HUDEP-2 (cell line): ENCODE data around the gene APBA2.
"Not testable (repeated sequence)": the region's sequence is repeated elsewhere in the genome, so short reads cannot be mapped to it uniquely, and the experiment has no call there.

Experiments
- DNase-seq, 76 experiments: peaks; one replicate each; lab custom pipeline; 2025; ENCODE audit not compliant: unreplicated experiment in 76 of 76; lab: John Stamatoyannopoulos, UW

APBA2 gene

DNA sequence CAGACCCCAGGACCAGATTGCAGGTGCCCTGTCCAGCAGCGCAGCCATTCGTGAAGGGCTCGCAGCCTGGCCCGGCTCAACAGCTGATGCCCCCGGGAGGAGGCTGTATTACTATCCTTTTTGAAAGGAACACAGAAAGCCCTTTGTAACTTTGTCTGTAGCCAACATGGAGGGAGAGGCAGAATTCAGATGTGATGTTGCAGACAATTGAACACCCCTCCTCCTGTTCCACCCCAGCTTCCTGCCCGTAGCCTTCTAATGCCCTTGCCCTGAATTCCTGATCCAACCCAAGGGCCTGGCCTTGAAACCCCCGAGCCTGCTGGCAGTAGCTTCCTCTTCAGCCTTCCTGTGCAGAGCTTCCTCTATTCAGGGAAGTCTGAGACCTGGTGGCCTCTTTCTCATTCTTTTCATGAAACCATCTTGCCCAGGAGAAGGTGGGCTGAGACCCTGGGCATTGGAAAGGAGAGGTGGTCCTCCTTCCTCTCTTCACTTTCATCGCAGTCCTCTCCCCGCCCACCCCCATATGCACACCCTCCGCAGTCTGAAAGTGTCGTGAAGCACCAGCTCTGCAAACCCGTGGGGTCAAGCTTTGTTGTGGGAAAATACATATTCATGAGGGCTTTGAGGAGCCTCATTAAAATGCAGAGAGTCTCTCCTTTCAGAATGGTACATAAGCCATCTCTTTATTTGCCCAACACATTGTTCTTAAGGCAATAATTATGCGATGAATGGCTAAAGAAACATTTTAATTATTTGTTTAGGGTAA is 109.2 kb downstream of the APBA2 start:
- no peak for DNase-seq

DNA sequence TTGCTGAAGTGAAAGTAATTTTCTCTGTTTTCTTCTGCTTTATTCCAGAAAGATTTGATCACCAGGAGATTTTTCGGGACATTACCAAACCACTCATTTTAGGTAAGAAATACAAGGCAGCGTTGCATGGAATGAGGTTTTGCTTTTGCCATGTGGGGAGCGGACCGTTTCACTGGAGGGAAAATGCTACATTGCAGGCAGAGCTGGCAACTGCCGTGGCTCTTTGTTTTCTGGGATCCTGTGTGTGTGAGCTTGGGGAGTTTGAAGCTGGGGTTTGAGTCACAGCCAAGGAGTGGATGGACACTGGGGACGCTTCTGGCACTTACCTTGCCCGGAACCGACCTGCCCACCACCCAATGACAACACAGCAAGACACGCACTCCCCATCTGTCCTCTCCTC is 109.9 kb downstream of the APBA2 start:
- DNase-seq = no peak

DNA sequence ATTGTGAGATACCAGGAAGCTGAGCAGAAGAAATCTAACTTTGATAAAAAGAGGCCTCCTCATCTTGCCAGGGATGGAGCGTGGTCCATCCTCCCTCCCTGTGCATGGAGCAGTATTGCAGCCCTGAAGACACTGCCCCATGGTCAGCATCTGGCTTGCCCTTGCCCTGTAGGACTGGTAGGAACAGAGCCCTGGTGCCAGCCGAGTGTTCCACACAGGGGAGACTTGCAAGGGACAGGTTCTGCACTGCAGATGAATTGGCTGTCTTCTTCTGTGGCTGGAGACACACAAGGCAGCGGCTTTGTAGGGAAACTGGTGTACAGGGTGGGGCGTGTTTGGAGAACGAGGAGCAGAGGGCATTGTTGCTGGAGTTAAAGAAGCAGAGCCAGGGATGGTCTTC is 110.5 kb downstream of the APBA2 start:
- no peak for DNase-seq

DNA sequence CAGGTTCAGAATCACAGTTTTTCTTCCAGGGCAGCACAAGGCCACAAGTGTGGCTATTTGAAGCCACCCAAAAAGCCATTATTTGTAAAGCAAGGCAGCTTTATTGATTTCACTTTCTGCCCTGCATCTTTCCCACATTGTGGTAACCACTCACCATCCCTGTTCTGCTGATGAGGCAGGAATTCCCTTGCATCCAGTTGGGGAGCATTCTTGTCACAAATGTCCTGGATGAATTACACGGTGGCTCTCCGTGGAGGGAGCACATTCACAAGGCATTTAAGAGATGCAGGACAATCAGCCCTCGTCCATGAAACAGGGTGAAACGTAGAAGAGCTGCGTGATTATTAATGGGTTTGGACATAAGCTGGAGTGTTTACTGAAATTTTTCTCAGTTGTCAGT is 111.2 kb downstream of the APBA2 start:
- DNase-seq = no peak

DNA sequence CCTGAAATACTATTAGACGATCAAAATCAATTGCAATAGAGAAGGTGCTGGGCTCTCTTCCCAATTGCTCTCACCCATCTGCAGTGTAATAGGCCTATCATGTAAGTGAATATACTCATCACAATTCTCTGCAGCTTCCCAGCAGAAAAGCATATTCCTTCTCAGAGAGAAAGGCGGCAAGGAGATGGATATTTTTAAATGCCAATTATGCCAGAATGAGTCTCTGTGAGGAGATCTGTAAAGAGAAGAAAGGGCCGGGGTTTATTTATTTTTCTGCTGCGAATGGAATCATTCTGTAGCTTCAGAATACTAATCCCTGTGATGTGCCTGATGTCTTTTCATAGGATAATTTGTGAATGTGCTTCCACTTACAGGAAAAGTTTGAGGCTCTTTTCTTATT is 112.0 kb downstream of the APBA2 start:
- no peak for DNase-seq

DNA sequence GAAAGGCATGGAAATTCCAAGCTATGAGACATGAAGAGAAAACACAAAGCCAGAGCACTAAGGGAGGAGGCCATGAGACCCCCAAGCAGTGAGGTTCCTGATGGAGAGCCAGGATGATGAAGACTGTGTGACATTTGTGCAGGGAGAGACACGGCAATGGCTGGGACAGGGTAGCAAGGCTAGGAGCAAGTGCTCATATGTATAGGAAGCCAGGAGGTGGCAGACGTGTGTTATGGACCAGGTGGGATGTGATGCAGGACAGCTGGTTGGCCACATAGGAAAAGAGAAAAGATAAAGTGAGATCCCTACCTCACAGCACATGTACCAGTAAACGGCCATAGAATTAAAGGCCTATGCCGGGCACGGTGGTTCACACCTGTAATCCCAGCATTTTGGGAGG is 112.7 kb downstream of the APBA2 start:
- DNase-seq = no peak

DNA sequence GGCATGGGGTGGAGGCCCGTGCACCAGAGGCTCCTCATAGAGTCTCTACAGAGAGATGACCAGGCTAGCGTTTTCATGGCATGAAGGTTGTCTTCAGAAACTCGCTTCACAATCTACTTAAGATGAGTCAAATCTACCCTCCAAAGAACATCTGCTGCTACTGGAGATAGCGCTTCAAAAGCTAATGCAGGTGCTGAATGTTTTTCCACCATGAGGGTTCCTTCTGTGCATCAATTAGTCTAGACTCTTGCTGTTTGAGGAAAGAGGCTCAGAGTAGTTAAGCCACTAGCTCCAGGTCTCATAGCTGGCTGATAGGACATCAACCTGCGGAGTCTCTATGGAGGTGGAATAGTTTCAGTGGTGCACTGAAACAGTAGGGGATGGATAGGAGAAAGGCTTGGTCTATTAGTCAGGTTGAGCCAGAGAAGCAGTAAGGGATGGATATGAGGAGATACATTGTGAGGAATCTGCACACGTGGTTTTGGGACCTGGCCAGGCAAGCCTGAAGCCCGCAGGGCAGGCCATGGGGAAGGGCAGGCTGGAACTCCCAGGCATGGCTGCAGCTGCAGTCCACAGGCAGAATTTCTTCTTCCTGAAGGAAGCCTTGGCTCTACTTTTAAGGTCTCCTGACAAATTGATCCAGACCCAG is 117.5 kb downstream of the APBA2 start:
- no peak for DNase-seq

DNA sequence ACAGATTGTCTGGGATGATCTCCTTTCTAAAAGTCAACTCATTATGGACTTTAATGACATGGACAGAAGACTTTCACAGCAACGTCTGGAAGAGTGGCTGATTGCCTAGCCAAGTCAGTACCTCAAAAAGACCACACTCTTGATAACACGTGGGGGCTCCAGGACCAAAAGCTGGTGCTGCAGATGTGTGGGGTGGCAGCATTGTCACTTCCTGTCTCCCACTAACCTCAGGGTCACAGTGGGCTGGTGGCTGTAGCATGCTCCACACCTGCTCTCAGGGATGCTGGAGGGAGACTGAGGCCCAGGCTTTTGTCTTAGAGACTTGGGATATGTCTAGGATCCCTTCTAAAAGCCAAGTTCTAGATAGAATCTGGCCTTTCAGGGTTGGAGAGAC is 118.1 kb downstream of the APBA2 start:
- no peak for DNase-seq

DNA sequence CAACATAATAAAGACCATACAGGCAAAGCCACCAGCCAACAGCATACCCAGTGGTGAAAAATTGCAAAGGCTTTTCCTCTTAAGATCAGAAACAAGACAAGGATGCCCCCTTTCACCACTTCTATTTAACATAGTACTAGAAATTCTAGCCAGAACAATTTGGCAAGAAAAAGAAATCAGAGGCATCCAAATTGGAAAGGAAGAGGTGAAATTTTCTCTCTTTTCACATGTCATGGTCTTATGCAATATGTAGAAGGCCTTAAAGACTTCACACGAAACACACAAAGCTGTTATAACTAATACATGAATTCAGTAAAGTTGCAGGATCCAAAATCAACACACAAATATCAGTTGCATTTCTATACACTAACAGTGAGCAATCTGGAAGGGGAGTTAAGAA is 120.2 kb downstream of the APBA2 start:
- DNase-seq = no peak

DNA sequence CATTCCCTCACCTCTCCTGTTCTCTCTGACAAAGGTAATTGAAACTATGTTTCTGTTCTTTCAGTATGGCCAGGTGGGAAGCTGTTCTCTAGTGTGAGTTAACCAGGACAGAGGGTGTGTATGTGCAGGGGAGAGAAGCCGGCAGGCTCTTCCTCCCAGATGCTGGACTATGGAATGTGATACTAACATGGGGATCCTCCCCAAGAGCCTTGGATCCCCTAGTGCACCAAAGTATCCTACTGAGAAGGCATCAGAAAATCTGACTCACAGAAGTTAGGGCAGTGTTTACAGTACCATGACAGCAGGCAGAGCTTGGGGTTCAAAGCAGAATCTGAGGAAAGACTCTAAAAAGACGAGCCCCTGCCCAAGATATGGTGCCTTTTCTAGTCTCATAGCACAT is 123.1 kb downstream of the APBA2 start:
- DNase-seq = no peak

DNA sequence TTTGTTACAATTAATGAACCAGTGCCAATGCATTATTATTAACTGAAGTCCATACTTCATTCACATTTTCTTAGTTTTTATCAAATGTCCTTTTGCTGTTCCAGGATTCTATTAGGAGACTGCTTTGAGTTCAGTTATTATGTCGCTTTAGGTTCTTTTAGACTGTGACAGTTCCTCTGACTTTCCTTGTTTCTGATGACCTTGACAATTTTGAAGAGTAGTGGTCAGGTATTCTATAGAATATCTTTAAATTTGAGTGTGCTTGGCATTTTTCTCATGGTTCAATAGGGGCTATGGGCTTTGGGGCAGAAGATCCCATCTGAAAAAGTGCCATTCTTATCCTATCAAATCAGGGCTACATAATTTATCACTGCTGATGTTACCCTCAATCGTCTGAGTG is 126.3 kb downstream of the APBA2 start:
- DNase-seq = no peak

DNA sequence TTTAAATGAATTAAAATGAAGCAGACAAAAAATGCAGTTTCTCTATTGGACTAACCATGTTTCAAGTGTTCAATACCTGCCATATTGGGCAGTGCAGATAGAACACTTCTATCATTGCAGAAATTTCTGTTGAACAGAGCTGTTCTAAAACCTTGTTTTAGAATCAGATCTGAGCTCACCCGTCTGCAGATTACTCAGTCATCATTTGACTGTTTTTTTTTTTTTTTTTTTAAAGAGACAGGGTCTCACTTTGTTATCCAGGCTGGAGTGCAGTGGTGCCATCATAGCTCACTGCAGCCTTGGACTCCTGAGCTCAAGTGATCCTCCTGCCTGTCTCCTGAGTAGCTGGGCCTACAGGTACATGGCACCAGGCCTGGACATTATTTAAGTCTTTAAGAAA is 128.7 kb downstream of the APBA2 start:
- DNase-seq = no peak

DNA sequence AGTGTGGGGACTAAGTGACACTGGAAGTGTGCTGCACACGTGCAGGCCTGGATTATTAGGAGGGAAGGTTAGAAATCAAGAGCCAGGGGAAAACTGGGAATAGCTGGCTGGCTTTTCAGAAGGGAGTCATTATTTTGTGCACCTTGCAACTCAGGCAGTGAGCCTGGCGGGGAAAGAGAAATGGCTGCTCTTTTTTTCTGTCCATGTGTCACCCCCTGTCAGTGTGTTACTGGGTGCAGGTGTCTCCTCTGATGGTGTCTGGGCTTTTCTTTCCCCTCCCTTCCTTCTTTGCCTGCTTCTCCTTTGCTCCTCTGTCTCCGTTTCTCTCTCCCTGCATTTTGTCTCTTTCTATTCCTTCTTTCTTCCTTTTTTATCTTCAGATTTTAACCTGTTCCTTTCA is 130.7 kb downstream of the APBA2 start:
- no peak for DNase-seq

DNA sequence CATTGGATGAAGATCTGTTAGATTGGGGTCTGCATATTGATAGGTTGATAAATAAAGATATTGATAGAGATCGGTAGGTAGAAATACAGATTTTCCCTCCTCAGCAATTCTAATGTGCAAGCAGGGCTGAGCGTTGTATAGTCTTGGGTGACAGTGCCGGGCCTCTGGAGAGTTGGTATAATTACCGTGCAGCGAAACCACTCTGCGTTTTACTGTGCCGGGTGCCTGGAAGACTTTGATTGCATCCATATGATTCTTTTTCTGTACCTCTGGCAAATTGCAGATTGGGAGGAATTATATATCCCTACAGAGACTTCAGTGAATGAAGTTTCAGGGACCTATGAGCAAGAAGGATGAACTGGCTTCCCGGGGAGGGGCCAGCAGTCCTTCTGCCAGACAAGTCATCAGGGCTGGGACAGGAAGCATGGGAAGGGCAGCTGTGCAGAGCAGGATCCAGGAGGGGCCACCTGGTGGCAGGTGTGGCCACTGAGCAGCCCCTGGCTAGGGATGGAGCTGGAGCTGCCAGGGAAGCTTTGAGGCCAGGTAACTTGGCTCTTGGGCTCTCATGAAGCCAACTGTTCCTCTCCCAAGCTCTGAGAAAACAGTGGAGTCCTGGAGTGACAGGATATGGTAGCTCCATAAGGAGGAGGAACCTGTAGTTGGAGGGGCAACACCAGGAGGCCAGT is 132.5 kb downstream of the APBA2 start:
- no peak for DNase-seq

DNA sequence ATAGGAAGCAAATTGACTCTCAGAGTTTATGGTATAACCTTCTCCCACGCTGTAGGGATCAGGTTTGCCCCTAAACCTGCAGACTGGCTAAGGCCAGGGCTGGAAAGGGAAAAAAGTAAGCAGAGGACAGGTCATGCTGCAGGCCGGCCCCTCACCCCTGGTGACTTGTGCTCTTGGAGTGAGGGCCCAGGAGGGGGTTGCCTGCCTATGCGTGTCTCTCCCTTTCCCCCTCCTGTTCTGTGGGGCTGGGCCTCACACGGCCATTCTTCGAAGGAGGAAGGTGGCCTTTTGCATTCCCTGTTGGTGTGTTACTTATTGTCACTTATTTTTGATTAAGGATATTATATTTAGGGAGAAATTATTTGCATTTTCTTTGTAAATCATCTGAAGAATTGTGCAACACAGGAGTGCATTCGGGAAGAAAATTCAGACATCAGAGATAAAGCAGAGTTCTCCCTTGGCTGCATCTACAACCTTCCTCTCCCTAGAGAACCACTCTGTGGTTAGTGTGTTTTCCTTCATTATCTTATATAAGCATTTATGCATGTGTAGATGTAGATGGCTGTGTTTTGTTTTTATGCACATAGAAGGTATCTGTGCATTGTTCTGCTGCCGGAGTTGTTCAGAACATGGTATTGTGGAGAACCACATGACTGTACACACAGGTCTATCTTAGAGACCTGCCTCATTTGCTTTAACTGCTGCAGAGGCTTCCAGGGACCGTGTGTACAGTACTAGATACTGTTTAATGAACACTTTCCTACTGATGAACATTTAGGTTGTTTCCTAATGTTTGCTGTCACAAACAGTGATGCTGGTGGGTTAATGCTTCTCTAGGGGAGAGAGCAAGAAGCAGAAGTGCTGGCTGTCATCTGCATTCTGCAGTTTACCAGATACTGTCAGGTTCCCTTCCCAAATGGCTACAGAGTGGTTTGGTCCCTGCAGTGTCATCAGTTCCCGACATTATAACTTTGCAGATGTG is 133.5 kb downstream of the APBA2 start:
- no peak for DNase-seq

DNA sequence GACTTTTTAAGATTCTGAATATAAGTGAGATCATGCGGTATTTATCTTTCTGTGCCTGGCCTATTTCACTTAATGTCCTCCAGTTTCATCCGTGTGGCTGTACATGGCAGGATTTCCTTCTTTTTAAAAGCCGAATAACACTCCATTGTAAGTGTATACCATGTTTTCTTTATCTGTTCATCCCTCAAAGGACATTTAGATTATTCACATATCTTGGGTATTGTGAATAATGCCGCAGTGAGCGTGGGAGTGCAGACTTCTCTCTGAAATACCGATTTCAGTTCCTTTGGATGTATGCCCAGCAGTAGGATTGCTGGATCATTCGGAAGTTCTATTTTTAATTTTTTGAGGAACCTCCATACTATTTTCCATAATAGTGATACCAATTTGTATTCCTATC is 136.1 kb downstream of the APBA2 start:
- DNase-seq = no peak

DNA sequence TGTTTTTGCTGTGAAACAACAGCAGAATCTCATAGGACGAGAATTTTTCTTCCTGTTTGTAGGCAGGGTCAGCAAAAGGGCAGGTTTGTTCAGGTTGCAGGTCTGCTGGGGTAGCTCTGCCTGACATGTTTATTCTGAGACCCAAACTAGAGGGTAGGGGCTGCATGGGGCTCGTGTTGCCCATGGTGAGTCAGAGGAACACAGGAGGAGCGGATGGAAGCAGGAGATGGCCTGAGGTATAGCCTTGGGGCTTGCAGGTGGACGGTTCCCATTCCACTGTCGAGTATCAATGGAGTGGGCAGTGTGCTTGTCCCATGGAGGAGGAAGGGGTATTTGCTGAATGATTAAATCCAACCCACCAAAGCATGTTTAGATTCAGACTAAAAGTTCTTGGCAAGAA is 138.9 kb downstream of the APBA2 start:
- no peak for DNase-seq

DNA sequence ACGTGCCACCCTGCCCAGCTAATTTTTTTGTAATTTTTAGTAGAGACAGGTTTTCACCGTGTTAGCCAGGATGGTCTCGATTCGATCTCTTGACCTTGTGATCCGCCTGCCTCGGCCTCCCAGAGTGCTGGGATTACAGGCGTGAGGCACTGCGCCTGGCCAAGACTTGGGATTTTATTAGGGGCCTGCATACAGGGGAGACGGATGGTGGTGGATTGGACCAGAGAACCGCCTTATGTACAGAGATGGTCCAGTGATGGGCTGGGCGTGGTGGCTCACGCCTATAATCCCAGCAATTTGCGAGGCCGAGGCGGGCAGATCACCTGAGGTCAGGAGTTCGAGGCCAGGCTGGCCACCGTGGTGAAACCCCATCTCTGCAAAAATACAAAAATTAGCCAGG is 139.6 kb downstream of the APBA2 start:
- DNase-seq = not testable (repeated sequence)

DNA sequence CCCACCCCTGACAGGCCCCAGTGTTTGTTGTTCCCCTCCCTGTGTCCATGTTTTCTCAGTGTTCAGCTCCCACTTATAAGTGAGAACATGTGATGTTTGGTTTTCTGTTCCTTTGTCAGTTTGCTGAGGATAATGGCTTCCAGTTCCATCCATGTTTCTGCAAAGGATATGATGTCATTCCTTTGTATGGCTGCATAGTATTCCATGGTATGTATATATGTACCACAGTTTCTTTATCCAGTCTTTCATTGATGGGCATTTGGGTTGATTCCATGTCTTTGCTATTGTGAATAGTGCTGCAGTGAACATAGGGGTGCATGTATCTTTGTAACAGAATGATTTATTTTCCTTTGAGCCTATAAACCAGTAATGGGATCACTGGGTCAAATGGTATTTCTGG is 142.4 kb downstream of the APBA2 start:
- DNase-seq = not testable (repeated sequence)

DNA sequence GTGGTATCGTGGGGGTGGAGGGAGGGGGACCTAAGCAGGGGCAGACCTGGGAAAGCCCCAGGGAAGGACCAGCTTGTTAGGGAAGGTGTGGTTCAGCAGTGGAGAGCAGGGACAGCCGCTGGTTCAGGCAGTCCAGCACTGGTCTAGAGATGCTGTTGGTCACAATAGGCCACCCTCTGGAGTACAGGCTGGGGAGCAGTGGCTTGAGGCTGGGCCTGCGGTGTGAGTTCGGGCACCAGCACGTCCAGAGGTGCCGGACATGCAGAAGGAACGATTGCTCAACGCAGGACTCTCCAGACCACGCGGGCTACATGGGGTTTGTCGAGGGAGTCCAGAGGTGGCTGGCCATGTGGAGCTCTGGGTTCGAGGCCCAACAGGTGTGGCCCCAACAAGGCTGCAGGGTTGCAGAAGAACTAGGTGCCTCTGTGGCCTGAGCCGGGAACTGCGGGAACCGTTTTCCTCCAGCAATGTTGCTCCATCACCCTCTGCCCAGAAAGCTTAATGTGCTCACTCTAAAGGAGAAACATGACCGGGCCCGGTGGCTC is 143.9 kb downstream of the APBA2 start:
- no peak for DNase-seq
